WTC11 (cell line): ENCODE results near the gene TCHH.

Source experiments
- NFYB ChIP-seq: sonication (generic); formaldehyde crosslinking; conservative IDR thresholded peaks from 2 replicates; pipeline ENCODE4 v1.8.0; 2022; ENCODE audit warnings: low read depth, missing genetic modification reagents
- TP53 ChIP-seq: sonication (generic); formaldehyde crosslinking; IDR thresholded peaks from 2 replicates; pipeline ENCODE4 v1.8.1; 2023; ENCODE audit warnings: mild to moderate bottlenecking, missing genetic modification reagents
- TF ChIP-seq, protein P1 (sequence below): fragments of 200-600 bp; IDR thresholded peaks from 2 replicates; pipeline ENCODE4 v1.8.0; 2022; ENCODE audit warnings: antibody characterized with exemption

DNA sequence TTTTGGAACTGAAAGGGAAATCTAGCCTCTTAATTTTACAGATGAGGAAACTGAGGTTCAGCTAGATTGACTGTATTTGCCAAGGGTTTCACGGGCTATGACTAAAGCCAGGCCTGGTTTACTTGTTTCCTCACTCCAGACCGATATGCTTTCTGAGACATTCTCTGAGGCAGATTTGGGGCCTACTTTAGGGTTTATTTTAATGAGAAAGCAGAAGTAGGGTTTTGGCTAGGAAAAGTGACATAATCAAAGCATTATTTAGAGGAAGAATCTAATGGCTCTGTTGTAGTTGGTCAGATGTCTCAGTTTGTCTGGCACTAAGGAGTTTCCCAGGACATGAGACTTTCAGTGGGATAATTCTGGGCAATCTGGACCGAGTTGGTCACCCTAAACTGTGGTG, 45.3 kb upstream of the TCHH start:
- TF ChIP-seq, protein P1, sequence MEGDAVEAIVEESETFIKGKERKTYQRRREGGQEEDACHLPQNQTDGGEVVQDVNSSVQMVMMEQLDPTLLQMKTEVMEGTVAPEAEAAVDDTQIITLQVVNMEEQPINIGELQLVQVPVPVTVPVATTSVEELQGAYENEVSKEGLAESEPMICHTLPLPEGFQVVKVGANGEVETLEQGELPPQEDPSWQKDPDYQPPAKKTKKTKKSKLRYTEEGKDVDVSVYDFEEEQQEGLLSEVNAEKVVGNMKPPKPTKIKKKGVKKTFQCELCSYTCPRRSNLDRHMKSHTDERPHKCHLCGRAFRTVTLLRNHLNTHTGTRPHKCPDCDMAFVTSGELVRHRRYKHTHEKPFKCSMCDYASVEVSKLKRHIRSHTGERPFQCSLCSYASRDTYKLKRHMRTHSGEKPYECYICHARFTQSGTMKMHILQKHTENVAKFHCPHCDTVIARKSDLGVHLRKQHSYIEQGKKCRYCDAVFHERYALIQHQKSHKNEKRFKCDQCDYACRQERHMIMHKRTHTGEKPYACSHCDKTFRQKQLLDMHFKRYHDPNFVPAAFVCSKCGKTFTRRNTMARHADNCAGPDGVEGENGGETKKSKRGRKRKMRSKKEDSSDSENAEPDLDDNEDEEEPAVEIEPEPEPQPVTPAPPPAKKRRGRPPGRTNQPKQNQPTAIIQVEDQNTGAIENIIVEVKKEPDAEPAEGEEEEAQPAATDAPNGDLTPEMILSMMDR = no peak
- TF ChIP-seq TP53 (no peak), NFYB (CRISPR knock-in tag) (no peak)
